GM21528 (cell line): Measurements from ENCODE around the gene DHRS2.
"Not testable (repeated sequence)": the region's sequence is repeated elsewhere in the genome, so short reads cannot be mapped to it uniquely, and the experiment has no call there.

Source experiments
- ATAC-seq: cut with Tn5 transposase; IDR thresholded peaks from one replicate; pipeline ENCODE4 v1.9.1; 2021; ENCODE audit warnings: mild to moderate bottlenecking, moderate library complexity; ENCODE audit not compliant: unreplicated experiment, low FRiP score

Gene DHRS2

GRCh38 chr14:23675906-23676305 lies 39.7 kb downstream of the DHRS2 start:
- ATAC-seq: no peak

DNA sequence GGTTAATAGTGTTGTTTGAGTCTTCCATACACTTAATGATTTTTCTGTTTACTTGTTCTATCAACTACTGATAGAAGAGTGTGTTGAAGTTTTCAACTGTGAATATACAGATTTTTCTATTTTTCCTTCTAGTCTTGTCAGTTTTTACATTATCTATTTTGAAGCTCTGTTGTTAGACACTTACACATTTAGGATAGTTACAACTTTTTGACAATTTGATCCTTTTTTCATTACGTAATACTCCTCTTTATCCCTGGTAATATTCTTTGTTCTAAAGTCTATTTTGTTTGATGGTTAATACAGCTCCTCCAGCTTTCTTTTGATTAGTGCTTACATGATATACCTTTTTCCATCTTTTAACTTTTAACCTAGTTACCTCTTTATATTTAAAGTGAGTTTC lies 45.2 kb downstream of the DHRS2 start:
- no peak for ATAC-seq

- ATAC-seq: not testable (repeated sequence)
These were observed 53.7 kb downstream of the DHRS2 start for GRCh38 chr14:23689709-23690514.

GRCh38 chr14:23692416-23692815 lies 56.3 kb downstream of the DHRS2 start:
- no peak for ATAC-seq

DNA sequence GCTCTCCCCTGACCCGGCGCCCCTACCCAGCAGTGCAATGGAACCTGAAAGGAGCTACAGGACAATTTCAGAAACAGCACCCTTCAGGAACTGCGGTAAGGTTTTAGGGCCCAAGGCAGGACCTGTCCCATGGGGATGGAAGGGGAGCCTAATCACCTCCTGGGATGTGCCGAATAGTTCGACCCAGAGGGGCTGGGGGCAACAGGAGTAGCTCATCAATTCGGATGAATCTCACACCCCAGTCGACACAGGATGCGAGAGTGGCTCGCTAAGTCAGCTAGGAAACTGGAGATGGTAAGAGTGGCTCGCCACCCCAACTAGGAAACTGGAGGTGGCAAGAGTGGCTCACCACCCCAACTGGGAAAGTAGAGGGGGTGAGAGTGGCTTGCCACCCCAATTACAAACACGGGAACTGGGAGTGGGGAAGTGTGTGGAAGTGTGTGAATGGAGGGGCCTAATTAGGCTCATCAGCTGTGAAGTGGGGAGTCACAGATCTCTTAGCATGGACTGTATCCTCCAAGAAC lies 57.1 kb downstream of the DHRS2 start:
- ATAC-seq: no peak

- no peak for ATAC-seq
These were observed 58.2 kb downstream of the DHRS2 start for GRCh38 chr14:23694085-23694948.
